ENCODE measurements around the gene CLCN1.

DNA sequence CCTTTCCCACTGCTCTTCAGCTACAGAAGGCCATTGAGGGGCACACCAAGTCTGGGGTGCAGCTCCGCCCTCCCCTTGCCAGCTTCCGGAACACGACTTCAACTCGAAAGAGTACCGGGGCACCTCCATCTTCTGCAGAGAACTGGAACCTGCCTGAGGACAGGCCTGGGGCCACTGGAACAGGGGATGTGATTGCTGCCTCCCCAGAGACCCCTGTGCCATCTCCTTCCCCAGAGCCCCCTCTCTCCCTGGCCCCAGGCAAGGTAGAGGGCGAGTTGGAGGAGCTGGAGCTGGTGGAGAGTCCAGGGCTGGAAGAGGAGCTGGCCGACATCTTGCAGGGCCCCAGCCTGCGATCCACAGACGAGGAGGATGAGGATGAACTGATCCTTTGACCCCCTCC lies 35.7 kb downstream of the CLCN1 start:
- TF ChIP-seq, protein P1, sequence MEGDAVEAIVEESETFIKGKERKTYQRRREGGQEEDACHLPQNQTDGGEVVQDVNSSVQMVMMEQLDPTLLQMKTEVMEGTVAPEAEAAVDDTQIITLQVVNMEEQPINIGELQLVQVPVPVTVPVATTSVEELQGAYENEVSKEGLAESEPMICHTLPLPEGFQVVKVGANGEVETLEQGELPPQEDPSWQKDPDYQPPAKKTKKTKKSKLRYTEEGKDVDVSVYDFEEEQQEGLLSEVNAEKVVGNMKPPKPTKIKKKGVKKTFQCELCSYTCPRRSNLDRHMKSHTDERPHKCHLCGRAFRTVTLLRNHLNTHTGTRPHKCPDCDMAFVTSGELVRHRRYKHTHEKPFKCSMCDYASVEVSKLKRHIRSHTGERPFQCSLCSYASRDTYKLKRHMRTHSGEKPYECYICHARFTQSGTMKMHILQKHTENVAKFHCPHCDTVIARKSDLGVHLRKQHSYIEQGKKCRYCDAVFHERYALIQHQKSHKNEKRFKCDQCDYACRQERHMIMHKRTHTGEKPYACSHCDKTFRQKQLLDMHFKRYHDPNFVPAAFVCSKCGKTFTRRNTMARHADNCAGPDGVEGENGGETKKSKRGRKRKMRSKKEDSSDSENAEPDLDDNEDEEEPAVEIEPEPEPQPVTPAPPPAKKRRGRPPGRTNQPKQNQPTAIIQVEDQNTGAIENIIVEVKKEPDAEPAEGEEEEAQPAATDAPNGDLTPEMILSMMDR (conservative IDR thresholded peaks at IDR 0.05; ENCODE audit: low read length) = no peak
- no peak for TF ChIP-seq EZH2phosphoT487 (IDR thresholded peaks at IDR 0.05; ENCODE audit: borderline replicate concordance)
